Gastroesophageal sphincter (tissue), 3 donors: ENCODE results near the gene TBX1.

Experiments used
- POLR2A ChIP-seq, 2 donors: fragments of 450-650 bp; IDR thresholded peaks; one replicate each; pipeline ENCODE4 v1.6.1; 2017; ENCODE audit warnings: antibody characterized with exemption in 2 of 2, mild to moderate bottlenecking in 2 of 2, moderate library complexity in 1 of 2
- POLR2AphosphoS5 ChIP-seq: sonication (generic); formaldehyde crosslinking; IDR thresholded peaks from one replicate; pipeline ENCODE4 v1.6.1; 2017; ENCODE audit warnings: antibody characterized with exemption
- TF ChIP-seq, protein P1 (sequence below), 4 experiments: fragments of 200-600 bp in 2 of 4; fragments of 450-650 bp in 2 of 4; sonication (generic) in 1 of 4; IDR thresholded peaks; one replicate each; pipeline ENCODE4 v1.5.1; 2017 to 2019; ENCODE audit warnings: antibody characterized with exemption in 4 of 4, mild to moderate bottlenecking in 2 of 4, moderate library complexity in 2 of 4

DNA sequence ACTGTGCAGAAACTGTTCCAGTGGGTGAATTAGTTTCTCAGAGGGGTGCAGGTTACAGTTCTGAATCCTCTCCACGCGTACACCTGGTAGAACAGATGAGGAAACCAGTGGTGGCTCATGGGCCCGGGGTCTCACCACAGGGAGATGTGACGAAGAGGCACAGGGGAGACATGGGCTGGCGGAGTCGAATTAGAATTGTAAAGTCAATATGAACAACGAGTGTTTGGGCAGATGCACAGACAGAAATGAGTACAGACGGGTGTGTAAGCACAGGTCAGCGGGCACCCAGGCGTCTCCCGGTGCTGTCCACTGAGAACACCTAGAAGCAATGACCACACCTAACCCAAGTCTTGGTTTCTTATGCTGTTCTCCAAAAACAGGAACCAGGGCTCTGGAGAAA lies 52.3 kb downstream of the TBX1 start:
- no peak for TF ChIP-seq POLR2A (IDR thresholded peaks at IDR 0.05)
- TF ChIP-seq, protein P1, sequence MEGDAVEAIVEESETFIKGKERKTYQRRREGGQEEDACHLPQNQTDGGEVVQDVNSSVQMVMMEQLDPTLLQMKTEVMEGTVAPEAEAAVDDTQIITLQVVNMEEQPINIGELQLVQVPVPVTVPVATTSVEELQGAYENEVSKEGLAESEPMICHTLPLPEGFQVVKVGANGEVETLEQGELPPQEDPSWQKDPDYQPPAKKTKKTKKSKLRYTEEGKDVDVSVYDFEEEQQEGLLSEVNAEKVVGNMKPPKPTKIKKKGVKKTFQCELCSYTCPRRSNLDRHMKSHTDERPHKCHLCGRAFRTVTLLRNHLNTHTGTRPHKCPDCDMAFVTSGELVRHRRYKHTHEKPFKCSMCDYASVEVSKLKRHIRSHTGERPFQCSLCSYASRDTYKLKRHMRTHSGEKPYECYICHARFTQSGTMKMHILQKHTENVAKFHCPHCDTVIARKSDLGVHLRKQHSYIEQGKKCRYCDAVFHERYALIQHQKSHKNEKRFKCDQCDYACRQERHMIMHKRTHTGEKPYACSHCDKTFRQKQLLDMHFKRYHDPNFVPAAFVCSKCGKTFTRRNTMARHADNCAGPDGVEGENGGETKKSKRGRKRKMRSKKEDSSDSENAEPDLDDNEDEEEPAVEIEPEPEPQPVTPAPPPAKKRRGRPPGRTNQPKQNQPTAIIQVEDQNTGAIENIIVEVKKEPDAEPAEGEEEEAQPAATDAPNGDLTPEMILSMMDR (IDR thresholded peaks at IDR 0.05), result no peak
- TF ChIP-seq POLR2AphosphoS5, result no peak
